ENCODE results near the gene PNKD. TPM values are rescaled to one million over a fixed set of nuclear protein-coding genes. Genes with fewer than 3 reads are reported as not detected.
A peak's percentile ranks its signal among the peaks of the same experiment; 100 is the strongest.

The PNKD gene
- total RNA-seq, 2 experiments from 2014 or later, result 66.3 to 74.5 TPM

- H4K20me1 ChIP-seq (ENCODE audit: insufficient read depth, low read length), result no peaks in the 10 kb centered on the region
- H3K9me3 ChIP-seq (ENCODE audit: low read length), result no peaks in the 10 kb centered on the region
- peak overlapping the region; percentile 5; the same call in 1 of the 2 replicates for H2AFZ ChIP-seq (ENCODE audit: low read length)
- H3K4me3 ChIP-seq (ENCODE audit: low read depth, low read length, poor library complexity, severe bottlenecking), result no peak overlapping the region
- no TSS peak for BruUV-seq (replicated peaks)
- no peaks in the 10 kb centered on the region for H3K36me3 ChIP-seq (ENCODE audit: insufficient read depth, low read length)
- no peak for DNase-seq (ENCODE audit: low spot score)
- TF ChIP-seq EZH2phosphoT487 (IDR thresholded peaks at IDR 0.05; ENCODE audit: borderline replicate concordance, low read depth, low read length) (no peak), CTCF (conservative IDR thresholded peaks at IDR 0.05; ENCODE audit: low read length) (no peak)
- no peak overlapping the region for H3K27ac ChIP-seq (ENCODE audit: low read depth, low read length, poor library complexity, severe bottlenecking)
- no peak overlapping the region for H3K4me2 ChIP-seq (ENCODE audit: low read length)
- peaks cover 7% of the 10 kb centered on the region for H3K4me1 ChIP-seq (ENCODE audit: insufficient read depth, low read length, poor library complexity, severe bottlenecking)
- POLR2A ChIA-PET, result interaction anchor here (0.5 kb wide), 1 partner anchor 113 kb away, joined by 3 read pairs; no protein-coding TSS in a partner anchor
- CTCF ChIA-PET (ENCODE audit: unreplicated experiment), result no interaction called here
- no peaks in the 10 kb centered on the region for H3K79me2 ChIP-seq (ENCODE audit: insufficient read depth, low read depth, low read length)
- intact Hi-C loops (cut with micrococcal nuclease; ENCODE audit: unreplicated experiment), result no loop called here
- no peaks in the 10 kb centered on the region for H3K9me2 ChIP-seq (ENCODE audit: insufficient read depth, low read length)
Measured at GRCh38 chr2:218386505-218387368, 116.4 kb downstream of the PNKD start.

- no peak overlapping the region for H3K27ac ChIP-seq (ENCODE audit: low read depth, low read length, poor library complexity, severe bottlenecking)
- POLR2A ChIA-PET, result interaction anchor here (0.5 kb wide), 1 partner anchor 114 kb away, joined by 3 read pairs; no protein-coding TSS in a partner anchor
- no peaks in the 10 kb centered on the region for H3K36me3 ChIP-seq (ENCODE audit: insufficient read depth, low read length)
- peak overlapping the region; percentile 5; the same call in 1 of the 2 replicates for H2AFZ ChIP-seq (ENCODE audit: low read length)
- H3K4me2 ChIP-seq (ENCODE audit: low read length), result no peak overlapping the region
- intact Hi-C loops (cut with micrococcal nuclease; ENCODE audit: unreplicated experiment), result no loop called here
- H3K4me3 ChIP-seq (ENCODE audit: low read depth, low read length, poor library complexity, severe bottlenecking), result no peak overlapping the region
- no peaks in the 10 kb centered on the region for H3K9me2 ChIP-seq (ENCODE audit: insufficient read depth, low read length)
- H3K79me2 ChIP-seq (ENCODE audit: insufficient read depth, low read depth, low read length), result no peaks in the 10 kb centered on the region
- peaks cover 7% of the 10 kb centered on the region for H3K4me1 ChIP-seq (ENCODE audit: insufficient read depth, low read length, poor library complexity, severe bottlenecking)
- no peak for TF ChIP-seq EZH2phosphoT487 (IDR thresholded peaks at IDR 0.05; ENCODE audit: borderline replicate concordance, low read depth, low read length)
- no peak for TF ChIP-seq CTCF (conservative IDR thresholded peaks at IDR 0.05; ENCODE audit: low read length)
- no peaks in the 10 kb centered on the region for H4K20me1 ChIP-seq (ENCODE audit: insufficient read depth, low read length)
- BruUV-seq (replicated peaks), result no TSS peak
- no peaks in the 10 kb centered on the region for H3K9me3 ChIP-seq (ENCODE audit: low read length)
- CTCF ChIA-PET (ENCODE audit: unreplicated experiment), result interaction anchor here (0.6 kb wide), 1 partner anchor 141 kb away, joined by 3 read pairs; no protein-coding TSS in a partner anchor
- DNase-seq (ENCODE audit: low spot score), result no peak
Measured at GRCh38 chr2:218387369-218388194, 117.3 kb downstream of the PNKD start.
